ENCODE results near the gene ANO2.
A peak's percentile ranks its signal among the peaks of the same experiment; 100 is the strongest.
"Not testable (repeated sequence)": the region's sequence is repeated elsewhere in the genome, so short reads cannot be mapped to it uniquely, and the experiment has no call there.

The ANO2 gene

DNA sequence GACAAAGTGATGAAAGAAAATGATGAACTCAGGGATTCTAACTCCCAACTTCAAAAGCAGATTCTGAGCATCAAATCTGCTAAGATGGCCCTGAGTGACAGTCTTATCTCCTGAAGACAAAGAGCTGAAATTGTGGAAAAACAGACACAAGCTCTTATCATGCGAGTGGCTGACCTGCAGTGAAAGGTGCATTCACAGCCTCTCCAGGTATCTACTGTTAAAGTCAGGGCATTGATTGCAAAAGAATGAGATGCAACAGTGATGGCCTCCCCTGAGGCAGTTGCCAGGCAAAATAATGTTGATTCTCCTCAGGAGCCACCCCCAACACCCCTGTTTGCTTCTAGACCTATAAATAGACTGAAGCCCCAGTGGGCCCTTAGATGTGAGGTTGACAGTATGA lies 126.2 kb downstream of the ANO2 start:
- DNase-seq (ENCODE audit: low read depth in 2 of 2), result not testable (repeated sequence)

DNA sequence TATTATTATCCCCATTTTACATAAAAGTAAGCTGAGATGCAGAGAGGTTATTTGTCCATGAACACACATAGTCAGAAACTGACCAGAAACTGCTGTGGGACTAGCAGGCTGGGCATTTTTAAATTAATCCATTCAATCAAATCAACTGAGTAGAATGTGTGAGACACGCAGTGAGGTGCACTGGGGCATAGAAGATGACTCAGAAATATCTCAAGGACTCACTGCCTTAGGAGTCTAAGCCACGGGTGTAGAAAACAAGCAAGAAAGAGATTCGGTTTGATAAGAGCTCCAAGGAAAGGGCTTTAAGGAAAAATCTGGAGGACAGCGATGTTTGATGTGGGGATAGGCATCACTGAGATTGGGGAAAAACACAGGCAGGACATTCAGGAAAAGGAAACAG lies 127.8 kb downstream of the ANO2 start:
- no peak for DNase-seq (ENCODE audit: low read depth in 2 of 2)

DNA sequence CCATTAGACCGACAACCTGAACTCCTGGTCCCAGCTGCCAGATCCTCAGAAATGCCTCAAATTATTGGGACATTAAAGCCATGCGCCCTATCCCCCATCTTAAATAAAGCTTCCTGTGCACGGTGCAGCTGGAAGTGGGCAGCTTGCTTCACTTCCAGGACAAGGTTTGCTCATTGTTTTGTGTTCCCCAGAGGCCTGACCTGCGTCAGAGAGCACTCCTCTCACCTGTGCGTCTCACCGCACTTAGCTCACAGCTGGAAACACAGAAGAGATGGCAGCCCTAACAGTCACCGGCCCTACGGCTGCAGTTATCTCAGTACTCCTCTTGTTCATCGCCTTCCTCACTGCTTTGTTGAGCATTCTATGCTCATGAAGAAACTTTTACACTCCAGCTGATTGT lies 135.5 kb downstream of the ANO2 start:
- no peak for DNase-seq (ENCODE audit: low read depth in 2 of 2)

DNA sequence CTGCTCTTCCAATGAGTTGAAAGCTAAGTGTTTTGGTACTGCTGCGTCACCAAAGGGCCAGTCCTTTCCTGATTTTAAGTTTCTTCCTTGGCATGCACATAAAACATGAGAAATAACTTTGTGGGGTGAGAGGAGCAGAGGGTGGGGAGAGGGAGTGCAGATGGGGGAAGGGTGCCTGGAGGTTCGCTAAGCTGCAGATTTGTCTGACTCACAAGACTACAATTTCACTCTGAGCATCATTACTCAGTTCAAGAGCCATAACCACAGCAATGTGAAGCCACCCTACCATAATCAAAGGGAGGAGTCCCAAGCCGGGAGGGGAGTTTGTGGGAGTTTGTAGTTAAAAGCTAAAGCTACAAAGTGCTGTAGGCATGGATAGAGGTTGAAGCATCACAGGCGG lies 136.1 kb downstream of the ANO2 start:
- DNase-seq (ENCODE audit: low read depth in 2 of 2), result no peak

DNA sequence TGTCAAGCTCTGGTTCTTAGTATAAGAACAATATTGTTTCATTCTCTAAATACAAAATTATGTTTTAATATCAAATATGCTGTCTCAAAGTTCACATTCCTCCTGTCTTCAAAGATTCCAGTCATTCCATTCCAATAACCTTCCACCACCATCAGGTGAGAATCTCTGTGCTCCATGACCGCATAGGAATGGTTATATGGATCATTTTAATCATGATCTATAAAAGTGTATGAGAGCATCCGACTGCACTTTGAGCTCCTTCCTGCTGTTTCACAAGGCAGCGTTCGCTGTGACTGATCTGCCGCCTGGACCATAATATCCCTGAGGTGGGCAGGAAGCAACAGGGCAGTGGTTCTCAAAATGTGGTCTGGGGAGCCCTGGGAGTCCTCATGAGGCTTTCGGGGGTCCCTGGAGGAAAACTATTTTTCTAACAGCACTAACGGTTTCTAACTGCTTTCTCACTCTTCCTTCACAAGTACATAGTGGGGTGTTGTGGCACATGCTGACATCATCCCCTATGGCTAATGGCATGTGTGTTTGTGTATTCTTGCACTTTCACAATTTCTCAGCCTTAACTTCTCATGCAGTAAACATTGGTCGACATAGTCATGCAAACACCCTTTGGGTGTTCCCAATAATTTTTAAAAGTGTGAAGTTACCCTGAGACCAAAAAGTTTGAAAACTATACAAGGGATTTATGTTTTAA lies 137.4 kb downstream of the ANO2 start:
- DNase-seq (ENCODE audit: low read depth in 2 of 2), result no peak

DNA sequence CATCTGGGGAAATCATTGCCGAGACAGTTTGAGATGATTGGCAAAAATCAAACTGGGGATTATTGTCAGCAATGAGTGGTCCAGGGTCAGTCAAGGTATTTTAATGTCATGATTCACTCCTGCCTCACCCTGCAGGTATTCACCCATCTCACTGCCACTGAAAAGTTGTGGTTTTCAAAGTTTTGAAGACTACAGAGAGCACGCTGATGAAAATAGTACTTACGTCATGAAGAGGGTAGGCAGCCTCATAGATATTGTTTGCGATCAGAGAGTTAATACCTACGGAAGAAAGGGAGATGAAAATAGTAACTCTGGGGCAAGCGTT lies 138.0 kb downstream of the ANO2 start:
- no peak for DNase-seq (ENCODE audit: low read depth in 2 of 2)

DNA sequence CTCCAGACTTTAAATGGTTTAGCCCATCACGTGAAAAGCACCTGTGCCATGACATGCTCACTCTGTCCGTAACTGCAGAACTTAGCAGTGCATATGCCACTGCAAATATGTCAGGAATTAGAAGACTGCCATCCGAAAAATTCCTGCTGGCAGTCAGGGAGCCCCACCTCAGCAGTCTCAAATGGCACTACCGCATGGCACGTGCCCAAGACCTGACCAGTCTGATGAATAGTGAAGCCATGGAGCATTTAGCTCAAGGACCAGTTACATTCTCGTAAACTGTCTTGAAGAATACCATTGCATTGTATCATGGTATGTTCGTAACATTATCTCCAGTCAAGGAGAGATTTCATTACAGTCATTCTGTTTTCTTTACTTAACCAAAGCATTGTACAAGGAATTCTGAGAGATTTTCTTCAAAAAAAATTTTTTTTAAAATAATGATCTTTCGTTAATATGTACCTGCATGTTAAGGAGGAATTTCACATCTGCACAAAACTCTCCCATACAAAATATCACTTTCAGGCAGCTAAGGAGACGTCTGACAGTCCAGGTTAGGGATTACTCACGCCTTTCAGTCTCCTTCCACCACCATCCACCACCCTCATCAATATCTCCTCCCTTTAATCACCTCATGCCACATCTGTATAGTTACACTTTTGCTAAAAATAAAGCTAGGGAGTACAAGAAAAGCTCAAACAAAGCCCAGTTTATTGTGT lies 138.5 kb downstream of the ANO2 start:
- DNase-seq (ENCODE audit: low read depth in 2 of 2), result no peak

DNA sequence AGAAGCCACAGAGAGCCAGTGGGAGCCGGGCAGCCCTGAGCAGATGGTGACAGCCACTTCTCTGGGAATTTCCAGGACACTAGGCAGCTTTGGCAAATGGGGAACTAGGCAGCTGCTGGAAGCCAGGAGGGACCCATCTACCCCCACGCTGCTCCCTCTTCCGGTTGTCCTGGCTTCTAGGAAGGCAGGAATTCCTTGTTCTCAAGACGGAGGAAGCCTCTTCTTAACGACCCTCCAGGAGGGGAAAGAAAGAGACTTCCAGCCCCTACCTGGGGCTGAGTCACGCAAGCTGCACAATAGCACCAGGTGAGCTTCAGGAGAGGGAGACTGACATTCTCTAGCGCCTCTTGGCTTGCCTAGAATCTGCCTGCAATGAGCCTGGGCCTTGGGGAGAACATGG lies 141.5 kb downstream of the ANO2 start:
- no peak for DNase-seq (ENCODE audit: low read depth in 2 of 2)

DNA sequence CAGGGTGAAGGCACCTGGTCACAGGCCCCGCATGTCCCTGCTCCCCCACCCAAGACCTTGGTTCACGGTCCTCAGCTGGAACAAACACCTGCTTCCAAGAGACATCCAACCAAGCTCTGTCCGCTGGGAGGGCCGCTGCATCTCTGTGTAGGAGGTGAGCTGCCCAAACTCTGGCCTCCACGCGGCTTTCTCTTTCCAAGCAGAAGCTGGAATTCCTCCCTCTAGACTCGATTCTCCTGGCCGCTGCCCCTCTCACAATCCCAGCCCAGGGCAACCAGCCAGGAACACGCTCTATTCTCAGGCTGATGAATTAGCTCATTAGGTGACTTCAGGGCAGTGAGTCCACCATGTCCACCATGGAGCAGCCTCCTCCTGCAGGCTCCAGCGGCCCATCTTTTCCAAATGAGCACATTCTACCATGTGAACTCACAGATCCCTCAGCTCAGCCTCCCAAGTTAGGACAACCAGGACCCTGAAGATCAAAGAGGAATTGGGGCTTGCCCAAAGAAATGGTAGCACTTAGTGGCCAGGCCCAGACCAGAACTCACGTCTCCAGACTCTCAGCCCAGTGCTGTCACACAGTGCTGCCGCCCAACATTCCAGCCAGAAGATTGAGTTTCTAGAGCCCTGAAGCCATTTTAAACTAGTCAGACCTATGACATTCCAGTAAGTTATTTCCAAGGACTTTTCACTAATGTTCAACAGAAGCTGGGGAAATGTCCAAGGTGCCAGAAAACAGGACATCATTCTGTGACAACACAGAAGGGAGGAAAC lies 146.6 kb downstream of the ANO2 start:
- DNase-seq (ENCODE audit: low read depth in 2 of 2), result no peak

DNA sequence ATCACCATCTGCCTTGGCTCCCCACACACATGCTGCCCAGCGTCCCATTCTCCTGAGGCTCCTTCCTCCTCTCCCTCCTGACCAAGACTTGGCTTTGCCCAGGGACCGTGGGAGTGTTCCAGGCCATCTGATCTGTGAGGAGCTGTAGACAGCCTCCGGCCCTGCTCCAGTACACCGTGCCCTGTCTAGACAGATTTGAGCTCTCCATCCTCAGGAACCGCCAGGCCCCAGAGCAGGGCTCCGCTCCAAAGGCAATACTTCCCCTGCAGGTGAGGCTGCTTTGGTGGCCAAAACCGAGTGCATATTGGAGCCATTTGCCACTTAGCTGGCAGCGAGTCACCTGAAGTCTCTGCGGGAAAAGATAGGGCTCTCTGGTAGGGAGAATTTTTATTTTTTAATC lies 147.4 kb downstream of the ANO2 start:
- no peak for DNase-seq (ENCODE audit: low read depth in 2 of 2)

DNA sequence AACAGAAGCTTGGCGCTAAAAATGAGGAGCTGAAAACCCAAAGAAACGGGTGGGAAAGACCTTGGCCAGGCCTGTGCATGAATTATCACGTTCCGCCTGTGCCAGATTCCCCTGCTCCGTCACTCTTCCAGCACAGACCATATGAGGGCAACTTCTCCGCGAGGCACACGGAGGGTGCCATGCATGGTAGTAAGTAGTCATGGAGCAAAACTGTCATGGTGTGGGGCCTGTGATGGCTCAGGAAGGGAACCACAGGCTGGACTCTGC lies 148.2 kb downstream of the ANO2 start:
- no peak for DNase-seq (ENCODE audit: low read depth in 2 of 2)

DNA sequence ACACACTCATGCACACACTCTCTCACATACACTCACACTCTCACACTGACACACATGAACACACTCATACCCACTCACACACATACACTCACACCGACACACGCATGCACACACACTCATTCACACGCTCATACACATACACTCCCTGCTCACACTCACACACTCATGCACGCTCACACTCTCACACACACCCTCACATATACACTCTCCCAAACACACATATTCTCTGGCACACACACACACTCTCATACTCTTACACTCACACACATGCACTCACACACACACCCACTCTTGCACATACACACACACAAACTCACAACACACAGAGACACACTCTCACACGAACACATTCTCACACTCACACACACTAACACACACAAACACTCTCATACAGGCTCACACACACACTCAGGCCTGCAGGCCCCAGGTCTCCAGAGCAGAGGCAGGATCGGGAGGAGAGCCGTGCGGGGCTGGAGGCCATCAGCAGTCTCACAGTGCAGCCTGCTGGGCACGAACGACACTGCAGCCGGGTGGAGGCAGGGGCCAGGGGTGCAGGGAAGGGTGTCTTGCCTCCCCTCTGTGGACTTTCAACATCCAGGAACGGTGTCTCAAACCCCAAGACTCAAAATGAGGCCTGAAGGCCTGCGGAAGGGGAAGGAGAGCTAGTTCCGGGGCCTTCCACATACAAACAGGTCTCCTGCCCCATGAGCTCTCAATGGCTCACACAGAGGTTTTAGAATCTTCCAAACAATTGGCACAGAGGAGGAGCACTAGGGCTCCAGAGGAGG lies 148.7 kb downstream of the ANO2 start:
- peak; percentile 1 to 11 for DNase-seq (ENCODE audit: low read depth in 2 of 2)

DNA sequence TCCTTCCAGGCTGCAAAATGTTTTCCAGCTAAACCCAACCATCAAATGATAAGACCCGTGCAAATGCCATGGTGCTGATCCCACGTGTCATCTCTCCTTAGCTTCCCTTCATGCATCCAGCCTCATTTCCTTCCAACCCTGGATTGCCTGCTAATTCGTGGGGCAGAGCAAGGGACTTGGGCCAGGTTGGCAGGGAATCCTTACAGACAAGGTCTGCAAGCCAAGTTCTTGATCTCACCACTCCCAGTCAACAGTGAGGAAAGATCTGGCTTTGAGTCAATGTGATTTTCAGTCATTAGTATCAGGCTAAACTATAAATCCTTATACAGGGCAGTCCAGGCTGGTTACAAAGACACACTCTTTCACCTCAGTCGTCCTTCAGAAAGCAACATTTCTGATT lies 150.9 kb downstream of the ANO2 start:
- no peak for DNase-seq (ENCODE audit: low read depth in 2 of 2)

DNA sequence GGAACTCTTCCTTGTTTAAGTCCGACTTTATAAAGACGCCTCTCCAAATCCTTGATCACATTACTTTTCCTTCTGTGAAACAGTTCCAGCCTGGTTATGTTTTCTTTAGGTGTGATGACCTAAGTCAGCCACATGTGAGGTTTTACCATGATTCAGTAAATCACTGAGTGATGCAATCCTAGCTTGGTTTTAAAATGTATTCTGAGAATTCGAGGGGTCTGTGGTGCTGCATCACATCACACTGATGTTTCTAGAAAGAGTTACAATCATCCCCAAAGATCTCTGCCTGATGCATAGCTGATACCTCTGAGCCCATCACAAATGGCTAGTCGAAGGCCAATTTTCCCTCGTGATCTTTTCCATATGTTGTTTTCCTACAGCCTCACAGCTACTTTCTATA lies 152.7 kb downstream of the ANO2 start:
- DNase-seq (ENCODE audit: low read depth in 2 of 2), result no peak

DNA sequence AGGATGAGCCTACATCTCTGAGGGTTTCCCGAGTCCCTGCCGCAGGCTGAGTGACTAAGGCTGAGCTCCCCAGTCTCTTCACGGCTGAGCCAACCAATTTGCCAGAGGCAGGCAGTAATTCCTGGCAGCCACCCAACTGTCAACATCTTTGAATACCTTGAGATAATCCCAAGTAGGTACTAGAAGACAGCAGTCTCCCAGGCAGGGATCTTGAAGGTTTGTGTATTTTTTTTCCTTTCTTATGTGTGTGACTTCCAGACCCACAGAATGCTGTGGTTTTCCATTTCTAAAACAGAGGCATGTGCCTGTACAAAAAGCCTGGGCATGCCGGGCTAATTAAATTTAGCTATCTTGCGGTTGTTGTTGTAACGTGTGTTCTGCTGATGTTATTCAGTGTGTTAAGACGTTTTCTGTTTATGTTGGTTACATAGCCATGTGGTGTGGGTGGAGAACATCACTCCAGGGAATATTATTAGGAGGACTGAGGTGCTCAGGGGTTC lies 155.5 kb downstream of the ANO2 start:
- no peak for DNase-seq (ENCODE audit: low read depth in 2 of 2)

DNA sequence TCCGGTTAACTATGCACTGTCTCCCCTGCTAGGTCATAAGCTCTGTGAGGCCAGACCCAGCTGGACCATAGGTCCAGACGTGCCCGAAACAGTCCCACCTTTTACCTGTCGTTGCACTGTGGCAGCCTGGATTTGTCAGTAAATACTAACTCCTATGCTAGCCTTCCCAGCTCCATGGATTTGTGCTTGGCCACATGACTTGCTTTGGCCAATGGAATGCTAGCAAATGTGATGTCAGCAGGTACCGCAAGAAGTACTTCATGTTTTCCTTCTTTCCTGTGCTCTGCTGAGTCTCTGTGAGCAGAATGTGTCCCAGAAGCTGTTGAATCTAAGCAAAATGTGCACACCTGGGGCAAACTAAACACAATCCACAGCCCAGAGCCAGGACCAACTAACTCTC lies 157.2 kb downstream of the ANO2 start:
- DNase-seq (ENCODE audit: low read depth in 2 of 2), result no peak

DNA sequence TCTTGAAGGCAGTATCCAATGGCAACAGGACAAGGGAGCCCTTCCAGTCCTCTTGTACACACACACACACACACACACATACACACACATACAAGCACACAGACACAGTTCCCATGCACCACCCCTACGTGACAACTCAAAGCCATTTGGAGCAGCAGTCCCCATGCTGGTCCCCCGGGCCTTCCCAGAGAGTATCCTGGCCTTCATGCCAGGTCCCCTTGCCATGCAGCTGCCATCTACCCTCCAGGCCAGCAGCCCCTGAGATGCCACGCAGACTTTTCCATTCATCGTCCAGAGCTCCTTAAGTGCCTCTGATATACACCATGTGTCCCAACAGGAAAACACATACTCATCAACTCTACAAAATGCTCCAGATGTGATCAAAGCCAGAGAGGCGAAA lies 159.5 kb downstream of the ANO2 start:
- no peak for DNase-seq (ENCODE audit: low read depth in 2 of 2)

DNA sequence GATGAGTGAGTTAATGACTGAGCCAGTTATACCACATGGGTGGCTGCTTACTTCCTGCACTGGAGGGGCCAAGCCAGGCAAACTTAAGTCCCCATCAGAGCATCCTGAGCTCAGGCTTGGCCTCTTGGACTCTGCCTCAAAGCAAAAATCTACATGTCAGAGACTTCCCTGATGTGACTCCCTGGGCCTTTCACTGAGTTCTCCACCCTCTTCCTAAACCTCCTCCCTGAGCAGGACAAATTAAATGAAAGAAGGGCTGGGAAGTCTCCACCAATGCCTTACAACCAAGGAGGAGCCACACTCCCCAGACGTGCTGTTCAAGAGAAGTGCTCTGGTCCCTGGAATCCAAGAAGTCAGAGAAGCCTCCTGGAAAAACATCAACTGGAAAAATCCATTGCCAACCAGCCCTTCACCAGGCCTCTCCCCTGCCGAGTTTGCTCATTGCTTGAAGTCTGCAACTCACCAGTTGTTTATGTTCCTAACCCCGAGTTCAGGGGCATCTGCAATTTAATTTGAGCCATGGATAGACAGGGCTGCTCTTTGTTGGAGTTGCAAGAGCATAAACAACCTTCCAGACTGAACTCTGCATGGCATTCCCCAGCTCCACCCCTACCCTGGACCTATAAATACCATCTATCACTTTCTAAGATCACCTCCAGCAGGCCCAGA lies 160.5 kb downstream of the ANO2 start:
- DNase-seq (ENCODE audit: low read depth in 2 of 2), result no peak

DNA sequence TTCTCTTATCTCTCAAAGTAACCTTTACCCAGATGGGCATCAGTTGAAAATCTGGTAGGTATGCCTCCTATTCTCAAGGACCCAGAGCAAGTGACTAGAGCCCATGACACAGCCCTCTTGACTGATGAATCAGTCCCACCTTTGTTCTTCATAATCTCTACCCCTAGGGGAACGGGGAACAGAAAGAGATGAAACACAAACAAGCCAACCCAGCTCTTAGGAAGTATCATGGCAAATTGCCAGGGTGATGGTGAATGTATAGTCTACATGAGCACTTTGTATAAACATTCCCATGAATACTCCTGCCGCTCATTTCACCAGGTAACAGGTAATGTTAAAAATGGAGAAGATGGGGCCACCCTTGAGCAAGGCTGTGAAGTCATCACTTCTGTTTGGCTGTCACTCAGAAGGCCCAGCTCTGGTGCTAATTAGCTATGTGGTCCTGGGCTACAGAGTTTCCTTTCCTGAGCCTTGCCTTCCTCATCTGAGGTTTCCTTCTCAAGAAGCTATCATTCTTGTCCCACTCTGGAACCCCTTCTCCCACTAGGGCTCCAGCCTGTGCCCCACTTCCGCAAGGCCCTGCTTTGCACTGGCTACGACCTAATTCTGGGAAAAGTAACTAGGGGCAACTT lies 161.7 kb downstream of the ANO2 start:
- no peak for DNase-seq (ENCODE audit: low read depth in 2 of 2)

DNA sequence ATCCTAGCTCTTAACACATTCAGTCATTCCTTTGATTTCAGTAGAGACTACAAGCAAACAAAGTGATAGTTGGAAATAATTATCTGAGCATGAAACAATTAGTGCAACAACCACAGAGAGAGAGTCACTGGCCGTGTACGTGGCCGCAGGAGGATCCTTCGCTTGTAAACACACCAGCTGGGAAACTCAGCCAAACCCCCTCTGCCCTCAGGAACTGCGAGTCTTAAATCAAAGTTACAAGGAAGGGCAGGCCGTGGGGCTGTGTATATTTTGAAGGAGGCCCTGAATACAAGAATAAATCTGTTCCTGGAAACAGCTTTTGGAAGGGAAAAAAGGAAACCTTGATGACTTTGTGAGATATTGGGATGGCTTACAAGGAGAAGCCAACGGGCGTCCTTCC lies 164.5 kb downstream of the ANO2 start:
- DNase-seq (ENCODE audit: low read depth in 2 of 2), result no peak

DNA sequence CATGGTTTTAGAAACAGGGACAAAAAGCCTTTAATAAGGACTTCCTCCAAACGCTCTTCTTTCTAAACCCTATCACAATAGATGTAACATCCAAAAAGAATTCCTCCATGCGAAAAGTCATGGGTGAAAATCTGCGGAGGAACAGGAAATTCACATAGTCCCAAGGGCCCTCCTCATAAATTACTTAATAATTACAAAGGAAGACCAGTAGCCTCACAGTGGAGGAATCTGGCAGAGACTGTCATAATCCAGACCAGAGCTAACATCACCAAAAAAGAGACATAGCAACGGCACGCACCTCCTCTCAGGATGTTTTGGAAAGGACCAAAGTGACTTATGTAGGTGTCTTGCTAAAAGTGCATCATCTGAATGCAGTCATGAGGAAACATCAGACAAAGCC lies 165.7 kb downstream of the ANO2 start:
- DNase-seq (ENCODE audit: low read depth in 2 of 2), result no peak

Measured in stimulated activated CD4-positive, alpha-beta T cell treated with anti-CD3 and anti-CD28 coated beads, Interleukin-12 subunit alpha, Interleukin-12 subunit beta, amount 100 ng/mL, for 24 hours (primary cell).